GM12874 (cell line): ENCODE results near the gene FAM228A.

Experiments used
- CTCF ChIP-seq: IDR thresholded peaks from 2 replicates; pipeline ENCODE4 v1.5.1; 2011; ENCODE audit warnings: low read depth, mild to moderate bottlenecking, control low read depth, low read length, moderate library complexity; ENCODE audit not compliant: insufficient read depth

FAM228A gene

GRCh38 chr2:24174851-24175277, at the start of gene FAM228A:
TSS of gene FAM228A (plus strand) at chr2:24175053. CDS start at chr2:24175481, 428 bp downstream.
- no peak for TF ChIP-seq CTCF

GRCh38 chr2:24125956-24126355, 48.9 kb upstream of the FAM228A start:
- no peak for TF ChIP-seq CTCF

- no peak for TF ChIP-seq CTCF
Observed at GRCh38 chr2:24132543-24132942, 42.3 kb upstream of the FAM228A start.

- no peak for TF ChIP-seq CTCF
Observed at GRCh38 chr2:24147364-24147763, 27.5 kb upstream of the FAM228A start.

GRCh38 chr2:24152413-24153197, 22.2 kb upstream of the FAM228A start:
- TF ChIP-seq CTCF, result no peak

GRCh38 chr2:24153478-24153877, 21.4 kb upstream of the FAM228A start:
- TF ChIP-seq CTCF, result no peak

- TF ChIP-seq CTCF, result no peak
Observed at GRCh38 chr2:24158131-24158530, 16.7 kb upstream of the FAM228A start.
